H7 (cell line): Measurements from ENCODE around the gene EDC3. TPM values are rescaled to one million over a fixed set of nuclear protein-coding genes. Genes with fewer than 3 reads are reported as not detected.

ENCODE experiments used
- DNase-seq: peaks from one replicate; pipeline ENCODE4 v3.0.0; 2012
- H3K27me3 ChIP-seq: 2 replicates; pipeline ENCODE4 v1.6.0; 2011; ENCODE audit warnings: mild to moderate bottlenecking, low read length; ENCODE audit not compliant: control insufficient read depth, insufficient read depth
- H3K36me3 ChIP-seq: replicated peaks from 2 replicates; pipeline ENCODE4 v1.5.1; 2011; ENCODE audit warnings: low read length; ENCODE audit not compliant: control insufficient read depth, insufficient read depth
- H3K4me3 ChIP-seq: 2 replicates; pipeline ENCODE4 v1.5.1; 2011; ENCODE audit warnings: low read depth, mild to moderate bottlenecking, control low read depth, low read length, moderate library complexity; ENCODE audit not compliant: insufficient read depth
- total RNA-seq: library from RNA; depleted of rRNA; stranded (reverse); fragments of >200 nt; shearing (Covaris generic); gene quantifications from 2 replicates; pipeline ENCODE4 v1.2.3, GENCODE V29; 2014

Gene EDC3
- total RNA-seq, 1 experiment from 2014 or later = 9.4 TPM

DNA sequence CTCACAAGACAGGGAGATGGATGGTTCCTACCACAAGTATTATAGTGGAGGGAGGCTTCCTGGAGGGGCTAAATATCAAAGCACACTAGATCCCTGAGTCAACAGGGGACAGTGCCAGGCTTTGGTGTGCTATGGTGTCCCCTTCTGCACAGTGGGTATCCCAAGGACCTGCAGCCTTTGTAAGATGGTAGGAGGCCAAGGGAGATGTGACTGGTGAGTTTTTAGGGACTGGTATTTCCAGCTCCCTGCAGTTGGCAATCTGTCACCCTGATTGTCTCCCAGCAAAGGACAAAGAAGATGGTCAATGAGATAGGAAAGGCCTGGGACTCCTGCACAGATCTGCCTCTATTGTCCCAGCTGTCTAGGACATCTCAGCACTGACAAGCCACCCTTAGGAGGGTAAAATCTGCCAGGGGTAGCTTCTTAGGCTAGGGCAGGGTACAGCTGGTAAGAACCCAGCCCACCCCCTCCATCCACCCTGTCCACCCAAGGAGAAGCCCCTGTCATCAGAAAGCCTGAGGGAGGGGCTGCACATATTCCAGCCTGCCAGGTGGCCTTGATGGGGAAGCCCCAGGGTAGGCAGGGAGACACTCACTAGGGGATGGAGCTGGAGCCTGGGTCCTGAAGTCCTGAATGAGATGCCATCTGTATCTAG is 28.9 kb upstream of the EDC3 start:
- Histone ChIP-seq H3K27me3 (peaks cover 30% of the 10 kb centered on the region), H3K4me3 (no peak overlapping the region), H3K36me3 (no peaks in the 10 kb centered on the region)
- no peak for DNase-seq

GRCh38 chr15:74723754-74724334 is 28.0 kb upstream of the EDC3 start:
- H3K27me3 ChIP-seq = peaks cover 30% of the 10 kb centered on the region
- H3K4me3 ChIP-seq = no peak overlapping the region
- DNase-seq = peak; percentile 81
- H3K36me3 ChIP-seq = no peaks in the 10 kb centered on the region

GRCh38 chr15:74723187-74723586 is 27.4 kb upstream of the EDC3 start:
- H3K4me3 ChIP-seq = no peak overlapping the region
- H3K27me3 ChIP-seq = peaks cover 30% of the 10 kb centered on the region

GRCh38 chr15:74722591-74722990 is 26.8 kb upstream of the EDC3 start:
- H3K36me3 ChIP-seq = no peaks in the 10 kb centered on the region
- no peak overlapping the region for H3K4me3 ChIP-seq
- DNase-seq = no peak
- peaks cover 25% of the 10 kb centered on the region for H3K27me3 ChIP-seq

More at GRCh38 chr15:74723187-74723586, 27.4 kb upstream of the EDC3 start:
- DNase-seq = no peak
- no peaks in the 10 kb centered on the region for H3K36me3 ChIP-seq

DNA sequence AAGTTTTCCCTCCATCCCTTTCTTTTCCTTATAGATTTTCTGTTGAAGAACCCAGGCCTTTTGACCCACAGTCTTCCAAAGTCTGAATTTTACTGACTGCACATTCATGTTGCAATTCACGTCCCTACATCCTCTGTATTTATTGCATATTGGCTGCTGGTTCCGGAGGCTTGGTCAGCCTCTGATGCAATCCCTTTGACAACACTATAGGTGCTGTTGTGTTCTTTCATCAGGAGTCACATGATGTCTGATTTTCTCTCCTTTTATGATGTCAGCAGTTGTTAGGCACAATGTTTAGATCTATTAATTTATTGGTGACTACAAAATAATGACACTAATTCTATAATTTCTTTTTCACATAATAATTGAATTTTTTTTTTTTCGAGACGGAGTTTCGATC is 20.8 kb upstream of the EDC3 start:
- DNase-seq = no peak
- Histone ChIP-seq H3K36me3 (no peaks in the 10 kb centered on the region), H3K4me3 (no peak overlapping the region), H3K27me3 (no peaks in the 10 kb centered on the region; the same call in 1 of the 2 replicates)

DNA sequence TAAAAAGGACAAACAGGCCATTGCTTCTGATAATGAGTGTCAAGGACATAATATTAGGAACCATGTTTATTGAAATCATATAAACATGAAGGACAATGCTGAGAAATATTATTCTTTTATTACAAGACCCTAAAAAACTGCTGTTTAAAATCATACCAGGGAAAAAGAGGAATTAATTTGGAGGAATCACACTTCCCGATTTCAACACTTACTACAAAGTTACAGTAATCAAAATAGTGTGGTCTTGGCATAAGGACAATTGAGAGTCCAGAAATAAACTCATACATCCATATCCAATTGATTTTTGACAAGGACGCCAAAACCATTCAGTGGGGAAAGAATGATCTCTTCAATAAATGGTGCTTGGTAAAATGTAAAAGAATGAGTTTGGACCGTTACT is 16.5 kb upstream of the EDC3 start:
- no peak for DNase-seq
- Histone ChIP-seq H3K4me3 (no peak overlapping the region), H3K27me3 (peaks cover 2% of the 10 kb centered on the region; the same call in 1 of the 2 replicates), H3K36me3 (no peaks in the 10 kb centered on the region)

GRCh38 chr15:74710319-74711094 is 14.7 kb upstream of the EDC3 start:
- peaks cover 4% of the 10 kb centered on the region; the same call in 1 of the 2 replicates for H3K27me3 ChIP-seq
- no peaks in the 10 kb centered on the region for H3K36me3 ChIP-seq
- DNase-seq = no peak
- H3K4me3 ChIP-seq = no peak overlapping the region

- Histone ChIP-seq H3K4me3 (no peak overlapping the region), H3K27me3 (peaks cover 4% of the 10 kb centered on the region; the same call in 1 of the 2 replicates), H3K36me3 (no peaks in the 10 kb centered on the region)
- no peak for DNase-seq
Observed at GRCh38 chr15:74709892-74710291, 14.1 kb upstream of the EDC3 start.

DNA sequence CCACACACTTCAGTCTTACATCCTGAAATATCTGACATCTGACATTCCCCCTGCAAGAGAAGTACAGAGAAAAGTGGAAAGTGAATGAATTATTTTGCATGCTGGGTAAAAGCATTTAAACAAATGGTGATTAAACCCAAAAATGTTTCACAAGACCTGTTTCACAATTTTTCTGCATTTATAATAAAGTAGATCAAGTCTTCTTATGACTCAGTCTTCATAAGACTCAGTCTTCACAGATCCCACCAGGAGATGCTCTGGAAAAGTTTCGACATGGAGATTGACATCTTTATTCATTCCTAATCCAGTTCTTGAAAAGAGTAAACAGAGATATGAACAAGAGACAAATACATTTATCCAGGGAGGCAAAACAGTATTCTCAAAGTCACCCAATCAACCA is 13.2 kb upstream of the EDC3 start:
- no peak overlapping the region for H3K4me3 ChIP-seq
- H3K36me3 ChIP-seq = no peaks in the 10 kb centered on the region
- DNase-seq = no peak
- peaks cover 4% of the 10 kb centered on the region; the same call in 1 of the 2 replicates for H3K27me3 ChIP-seq

- Histone ChIP-seq H3K27me3 (peaks cover 6% of the 10 kb centered on the region; the same call in 1 of the 2 replicates), H3K4me3 (no peak overlapping the region; the same call in 1 of the 2 replicates), H3K36me3 (no peaks in the 10 kb centered on the region)
- DNase-seq = no peak
Observed at GRCh38 chr15:74696808-74697207, 984 bp upstream of the EDC3 start.

- Histone ChIP-seq H3K4me3 (peak overlapping the region; percentile 95), H3K27me3 (peaks cover 3% of the 10 kb centered on the region; the same call in 1 of the 2 replicates), H3K36me3 (no peaks in the 10 kb centered on the region)
- DNase-seq = no peak
Observed at GRCh38 chr15:74696398-74696729, 540 bp upstream of the EDC3 start.

- Histone ChIP-seq H3K27me3 (no peaks in the 10 kb centered on the region; the same call in 1 of the 2 replicates), H3K4me3 (no peak overlapping the region), H3K36me3 (no peaks in the 10 kb centered on the region)
- no peak for DNase-seq
Observed at GRCh38 chr15:74692327-74692726, 3.5 kb downstream of the EDC3 start.

DNA sequence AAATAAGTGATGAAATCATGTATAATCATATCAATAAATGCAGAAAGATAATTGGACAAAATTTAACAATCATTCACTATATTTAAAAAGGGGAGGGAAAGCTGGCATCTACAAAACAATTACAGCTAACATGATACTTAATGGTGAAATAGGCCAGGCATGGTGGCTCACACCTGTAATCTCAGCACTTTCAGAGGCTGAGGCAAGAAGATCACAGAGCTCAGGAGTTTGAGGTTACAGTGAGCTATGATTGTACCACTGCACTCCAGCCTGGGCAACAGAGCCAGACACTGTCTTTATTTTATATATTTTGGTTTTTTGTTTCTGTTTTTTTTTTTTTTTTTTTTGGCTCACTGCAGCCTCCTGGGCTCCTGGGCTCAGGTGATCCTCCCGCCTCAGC is 12.1 kb downstream of the EDC3 start:
- H3K27me3 ChIP-seq = no peaks in the 10 kb centered on the region

DNA sequence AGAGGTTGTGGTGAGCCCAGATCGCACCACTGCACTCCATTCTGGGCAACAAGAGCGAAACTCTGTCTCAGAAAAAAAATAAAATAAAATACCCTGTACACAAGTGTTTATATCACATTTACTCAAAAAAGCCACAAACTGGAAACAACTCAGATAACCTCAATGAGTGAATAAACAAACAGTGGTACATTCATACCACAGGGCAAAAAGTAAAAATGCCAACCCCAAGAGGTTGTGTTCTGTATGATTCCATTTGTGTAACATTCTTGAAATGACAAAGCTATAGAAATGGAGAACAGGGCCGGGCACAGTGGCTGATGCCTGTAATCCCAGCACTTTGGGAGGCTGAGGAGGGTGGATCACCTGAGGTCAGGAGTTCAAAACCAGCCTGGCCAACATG is 12.9 kb downstream of the EDC3 start:
- H3K27me3 ChIP-seq = no peaks in the 10 kb centered on the region
- no peak for DNase-seq
- no peak overlapping the region for H3K4me3 ChIP-seq
- H3K36me3 ChIP-seq = no peaks in the 10 kb centered on the region

More for the DNA sequence above, 12.1 kb downstream of the EDC3 start:
- no peak overlapping the region for H3K4me3 ChIP-seq
- H3K36me3 ChIP-seq = no peaks in the 10 kb centered on the region
- no peak for DNase-seq

DNA sequence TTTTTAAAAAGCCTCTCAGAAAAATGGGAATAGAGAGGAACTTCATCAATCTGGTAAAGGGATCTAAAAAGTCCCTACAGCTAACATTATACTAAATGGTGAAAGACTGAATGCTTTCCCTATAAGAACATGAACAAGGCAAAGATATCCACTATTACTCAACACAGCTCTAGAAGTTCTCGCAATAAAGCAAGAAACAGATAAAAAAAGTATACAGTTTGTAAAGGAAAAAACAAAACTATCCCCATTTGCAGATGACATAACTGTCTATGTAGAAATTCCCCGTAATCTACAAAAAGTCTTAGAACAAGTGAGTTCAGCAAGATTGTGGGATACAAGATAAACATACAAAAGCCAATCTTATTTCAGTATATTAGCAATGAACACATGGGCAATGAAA is 15.4 kb downstream of the EDC3 start:
- no peaks in the 10 kb centered on the region for H3K36me3 ChIP-seq
- no peak for DNase-seq

More for the DNA sequence above, 15.4 kb downstream of the EDC3 start:
- no peak overlapping the region for H3K4me3 ChIP-seq
- H3K27me3 ChIP-seq = no peaks in the 10 kb centered on the region
